K562 (cell line): Measurements from ENCODE around the gene CDADC1. TPM values are rescaled to one million over a fixed set of nuclear protein-coding genes. Genes with fewer than 3 reads are reported as not detected.

Experiments
- ATAC-seq: fragments of 200-7000 bp; cut with Tn5 transposase; 3 replicates; pipeline ENCODE4 v1.9.1; 2020; ENCODE audit warnings: moderate library complexity
- BruUV-seq: library from RNA; stranded (reverse); fragments of 400-500 nt; replicated peaks from 2 replicates; lab custom pipeline; 2021; lab: Mats Ljungman, UMichigan
- CTCF ChIA-PET: fragments of 300-600 bp; formaldehyde crosslinking; extraction: SDS; loops from one replicate; lab custom pipeline; 2021; ENCODE audit warnings: low intra/inter-chr PET ratio; lab: Yijun Ruan, JAX
- POLR2A ChIA-PET: fragments of 300-600, 350-650 bp; sonication (Branson Sonifier 250); formaldehyde crosslinking; extraction: SDS; loops from one replicate; lab custom pipeline; 2021; ENCODE audit warnings: antibody characterized with exemption, inconsistent platforms; lab: Yijun Ruan, JAX
- DNase-seq, 4 experiments: peaks; one replicate each; pipeline versions ENCODE4 v3.0.0 to v3.0.0-alpha.2; 2011 to 2018; ENCODE audit warnings: low spot score in 3 of 4, mixed read lengths in 3 of 4; ENCODE audit errors: extremely low read depth in 1 of 4
- FAIRE-seq: peaks from 2 replicates; lab custom pipeline; 2011; peaks lifted over from hg19 to GRCh38; lab: Jason Lieb, UNC
- H2AFZ ChIP-seq: 2 replicates; pipeline ENCODE4 v1.6.0; 2011; ENCODE audit warnings: low read depth, low read length, control low read depth, inconsistent platforms
- H3K27ac ChIP-seq: fragments of 200-600 bp; 3 replicates; pipeline ENCODE4 v1.8.0; 2011; ENCODE audit warnings: low read depth, mild to moderate bottlenecking, control low read depth, inconsistent platforms, low read length, moderate library complexity, mixed read lengths; ENCODE audit errors: extremely low read depth
- H3K27me3 ChIP-seq, 2 experiments: fragments of 300-600 bp in 1 of 2; 2 replicates in 1 of 2; 3 replicates in 1 of 2; pipeline versions ENCODE4 v1.6.0 to v1.8.0; 2011; ENCODE audit warnings: inconsistent platforms in 2 of 2, low read length in 2 of 2, mild to moderate bottlenecking in 1 of 2, mixed read lengths in 1 of 2, moderate library complexity in 1 of 2; ENCODE audit not compliant: control insufficient read depth in 2 of 2, insufficient read depth in 2 of 2
- H3K36me3 ChIP-seq: fragments of 300-600 bp; 3 replicates; pipeline ENCODE4 v1.8.0; 2011; ENCODE audit warnings: mild to moderate bottlenecking, low read length, inconsistent platforms; ENCODE audit not compliant: control insufficient read depth, insufficient read depth
- H3K4me1 ChIP-seq, 2 experiments: fragments of 200-600 bp in 1 of 2; replicated peaks in 1 of 2; 2 replicates in 1 of 2; 3 replicates in 1 of 2; pipeline versions ENCODE4 v1.5.1 to v1.8.0; 2011; ENCODE audit warnings: inconsistent platforms in 2 of 2, low read length in 2 of 2, mild to moderate bottlenecking in 1 of 2, mixed read lengths in 1 of 2, moderate library complexity in 1 of 2; ENCODE audit not compliant: control insufficient read depth in 2 of 2, insufficient read depth in 2 of 2
- H3K4me2 ChIP-seq: 2 replicates; pipeline ENCODE4 v1.6.1; 2011; ENCODE audit warnings: low read length, control low read depth, inconsistent platforms, mixed read lengths; ENCODE audit not compliant: insufficient read depth
- H3K4me3 ChIP-seq: fragments of 200-600 bp; sonication (generic), shearing (Covaris generic); 2 replicates; pipeline ENCODE4 v1.5.1; 2016; ENCODE audit warnings: control low read depth, inconsistent platforms
- H3K79me2 ChIP-seq: fragments of 200-600 bp; 3 replicates; pipeline ENCODE4 v1.8.0; 2011; ENCODE audit warnings: low read length, inconsistent platforms; ENCODE audit not compliant: control insufficient read depth, insufficient read depth
- H3K9ac ChIP-seq, 2 experiments: 2 replicates each; pipeline versions ENCODE4 v1.6.0 to v1.6.1; 2011; ENCODE audit warnings: low read depth in 2 of 2, low read length in 2 of 2, control low read depth in 1 of 2, inconsistent platforms in 1 of 2, mild to moderate bottlenecking in 1 of 2, mixed read lengths in 1 of 2; ENCODE audit not compliant: insufficient read depth in 1 of 2
- H3K9me1 ChIP-seq: one replicate; pipeline ENCODE4 v1.6.0; 2011; ENCODE audit warnings: inconsistent platforms, mild to moderate bottlenecking, low read length, moderate library complexity; ENCODE audit not compliant: control insufficient read depth, insufficient read depth
- H3K9me3 ChIP-seq: replicated peaks from 2 replicates; pipeline ENCODE4 v1.5.1; 2011; ENCODE audit warnings: low read depth, low read length, inconsistent platforms; ENCODE audit not compliant: control insufficient read depth, insufficient read depth
- H4K20me1 ChIP-seq: replicated peaks from 2 replicates; pipeline ENCODE4 v1.6.1; 2011; ENCODE audit warnings: low read length, inconsistent platforms, mixed read lengths; ENCODE audit not compliant: control insufficient read depth, insufficient read depth
- CREB1 ChIP-seq, 2 experiments: sonication (generic) in 1 of 2; formaldehyde crosslinking in 1 of 2; IDR thresholded peaks; 2 replicates each; pipeline versions ENCODE4 v1.6.1 to v1.8.0; 2012 to 2022; ENCODE audit warnings: inconsistent platforms in 1 of 2, mild to moderate bottlenecking in 1 of 2, missing genetic modification reagents in 1 of 2, moderate library complexity in 1 of 2
- CTCF ChIP-seq, 3 experiments: IDR thresholded peaks in 2 of 3; conservative IDR thresholded peaks in 1 of 3; 2 replicates each; pipeline ENCODE4 v1.5.1; 2011 to 2012; ENCODE audit warnings: low read length in 3 of 3, mild to moderate bottlenecking in 3 of 3, control low read depth in 2 of 3, improper control_type of control experiment in 1 of 3, inconsistent platforms in 1 of 3, low read depth in 1 of 3, mixed read lengths in 1 of 3, moderate library complexity in 1 of 3; ENCODE audit not compliant: insufficient read depth in 2 of 3
- EP300 ChIP-seq: IDR thresholded peaks from 2 replicates; pipeline ENCODE4 v1.6.1; 2012; ENCODE audit warnings: low read length, improper control_type of control experiment
- HOXB6 ChIP-seq: fragments of 250-450 bp; sonication (Bioruptor Pico); IDR thresholded peaks from 2 replicates; pipeline ENCODE4 v1.5.1; 2022; ENCODE audit warnings: mild to moderate bottlenecking, borderline replicate concordance
- RBM17 ChIP-seq: fragments of 200-400 bp; formaldehyde crosslinking; IDR thresholded peaks from 2 replicates; pipeline ENCODE4 v1.6.1; 2017; ENCODE audit warnings: low read depth, mild to moderate bottlenecking, low read length, borderline replicate concordance
- ZNF561 ChIP-seq: fragments of 450-650 bp; formaldehyde crosslinking; conservative IDR thresholded peaks from 2 replicates; pipeline ENCODE4 v1.4.0; 2020; ENCODE audit warnings: mild to moderate bottlenecking, moderate library complexity
- ZNF766 ChIP-seq: fragments of 200-800 bp; sonication (Bioruptor generic); conservative IDR thresholded peaks from 2 replicates; pipeline ENCODE4 v1.6.1; 2016; ENCODE audit warnings: missing genetic modification characterization, missing compliant biosample characterization
- WGBS: fragments of 100-300 bp; shearing (Covaris generic); methylation state at CpG from one replicate; pipeline ENCODE4 v1.1.6; 2016; ENCODE audit warnings: low coverage, mixed read lengths; ENCODE audit not compliant: insufficient coverage; ENCODE audit errors: missing lambda C conversion rate; 5-methylcytosine and 5-hydroxymethylcytosine counted together
- in situ Hi-C: fragments of 300-500 bp; cut with MboI; formaldehyde crosslinking; loops from 4 replicates; pipeline ENCODE4 v1.15.0; 2018; ENCODE audit warnings: inconsistent platforms, mixed read lengths
- intact Hi-C: fragments of 100-400 bp; cut with micrococcal nuclease; formaldehyde crosslinking; loops from 2 replicates; pipeline ENCODE4 v1.14.2; 2022
- polyA plus RNA-seq, 8 experiments: library from polyadenylated mRNA; depleted of rRNA in 4 of 8; stranded (reverse) in 5 of 8; unstranded in 3 of 8; fragments of >200 nt; fragmentation: Nextera tagmentation in 2 of 8; fragmentation: Illumina TruSeq in 1 of 8; extraction: Ambion mirVana in 2 of 8; extraction: Trizol in 1 of 8; gene quantifications; 2 replicates each; pipeline versions ENCODE4 v1.2.1 to v1.2.3, GENCODE V29; 2011 to 2014; ENCODE audit warnings: inconsistent platforms in 1 of 8, missing spikeins in 1 of 8
- total RNA-seq, 7 experiments: library from RNA; depleted of rRNA in 6 of 7; stranded (reverse); fragments of >200 nt in 6 of 7; fragmentation: Illumina TruSeq in 2 of 7; extraction: Trizol in 2 of 7; gene quantifications; 2 replicates each; pipeline versions ENCODE4 v1.2.1 to v1.2.3, GENCODE V29; 2011 to 2021; ENCODE audit warnings: low replicate concordance in 1 of 7
- TF ChIP-seq, protein P1 (sequence below): fragments of 250-450 bp; sonication (Bioruptor Pico); IDR thresholded peaks from 2 replicates; pipeline ENCODE4 v1.8.0; 2022; ENCODE audit warnings: moderate library complexity, mild to moderate bottlenecking, inconsistent platforms

CDADC1 gene
- total and polyA plus RNA-seq, 9 of the 15 experiments (the other 6 are each of a cell fraction or from before 2014, with no cell fraction given), result 4.1 to 11.8 (median 6.3) TPM

- no TSS peak for BruUV-seq
- no peaks in the 10 kb centered on the region for H3K9me1 ChIP-seq
- TF ChIP-seq, protein P1, sequence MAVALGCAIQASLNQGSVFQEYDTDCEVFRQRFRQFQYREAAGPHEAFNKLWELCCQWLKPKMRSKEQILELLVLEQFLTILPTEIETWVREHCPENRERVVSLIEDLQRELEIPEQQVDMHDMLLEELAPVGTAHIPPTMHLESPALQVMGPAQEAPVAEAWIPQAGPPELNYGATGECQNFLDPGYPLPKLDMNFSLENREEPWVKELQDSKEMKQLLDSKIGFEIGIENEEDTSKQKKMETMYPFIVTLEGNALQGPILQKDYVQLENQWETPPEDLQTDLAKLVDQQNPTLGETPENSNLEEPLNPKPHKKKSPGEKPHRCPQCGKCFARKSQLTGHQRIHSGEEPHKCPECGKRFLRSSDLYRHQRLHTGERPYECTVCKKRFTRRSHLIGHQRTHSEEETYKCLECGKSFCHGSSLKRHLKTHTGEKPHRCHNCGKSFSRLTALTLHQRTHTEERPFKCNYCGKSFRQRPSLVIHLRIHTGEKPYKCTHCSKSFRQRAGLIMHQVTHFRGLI, result no peak
- ChIA-PET CTCF (no interaction called here), POLR2A (no interaction called here)
- no peak overlapping the region for H3K4me2 ChIP-seq
- intact Hi-C loops, result loop anchor here (10.0 kb wide), 1 partner anchor 73 kb away; no protein-coding TSS in a partner anchor
- no peaks in the 10 kb centered on the region for H4K20me1 ChIP-seq
- H3K4me1 ChIP-seq, result no peaks in the 10 kb centered on the region; a peak in 1 of 5 replicates
- ATAC-seq, result no peak
- no peak overlapping the region for H2AFZ ChIP-seq
- H3K9ac ChIP-seq, result no peak overlapping the region
- H3K9me3 ChIP-seq, result no peaks in the 10 kb centered on the region
- no peak overlapping the region for H3K27ac ChIP-seq
- no peaks in the 10 kb centered on the region for H3K79me2 ChIP-seq
- FAIRE-seq, result no peak
- H3K27me3 ChIP-seq, result no peaks in the 10 kb centered on the region
- no peak overlapping the region for H3K4me3 ChIP-seq
- no peaks in the 10 kb centered on the region for H3K36me3 ChIP-seq
- DNase-seq, result no peak
- in situ Hi-C loops, result no loop called here
Observed at GRCh38 chr13:49341941-49342340, 94.2 kb downstream of the CDADC1 start.

DNA sequence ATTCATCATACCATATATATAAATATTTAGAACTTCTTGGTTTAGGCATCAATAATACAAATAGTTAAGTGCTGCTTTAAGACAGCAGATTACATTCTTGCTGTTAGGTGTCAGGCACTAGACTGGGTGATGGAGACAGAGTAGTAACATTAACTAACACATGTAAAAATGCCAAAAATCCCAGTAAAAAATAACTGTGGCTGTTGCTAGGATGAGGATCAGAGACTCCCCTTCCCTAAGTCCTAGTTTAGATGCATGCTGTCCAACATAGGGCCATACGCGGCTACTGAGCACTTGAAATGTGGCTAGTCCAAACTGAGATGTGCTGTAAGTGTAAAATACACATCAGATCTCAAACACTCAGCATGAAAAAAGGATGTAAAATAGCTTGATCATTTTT, 94.7 kb downstream of the CDADC1 start:
- H3K4me3 ChIP-seq, result no peak overlapping the region
- no peaks in the 10 kb centered on the region for H3K9me1 ChIP-seq
- H3K9me3 ChIP-seq, result no peaks in the 10 kb centered on the region
- 73% methylated on average over 2 of the region's 2 CpGs for WGBS
- ChIA-PET CTCF (no interaction called here), POLR2A (interaction anchor here (1.0 kb wide), 1 partner anchor 8 kb away, joined by 3 read pairs; no protein-coding TSS in a partner anchor)
- in situ Hi-C loops, result no loop called here
- no peak for FAIRE-seq
- no peak overlapping the region for H3K4me2 ChIP-seq
- H3K79me2 ChIP-seq, result no peaks in the 10 kb centered on the region
- H3K4me1 ChIP-seq, result no peaks in the 10 kb centered on the region; a peak in 1 of 5 replicates
- no TSS peak for BruUV-seq
- intact Hi-C loops, result loop anchor here (10.0 kb wide), 1 partner anchor 72 kb away; no protein-coding TSS in a partner anchor
- no peaks in the 10 kb centered on the region for H3K27me3 ChIP-seq
- no peak overlapping the region for H3K27ac ChIP-seq
- no peaks in the 10 kb centered on the region for H3K36me3 ChIP-seq
- no peak overlapping the region for H2AFZ ChIP-seq
- no peak for ATAC-seq
- no peak overlapping the region for H3K9ac ChIP-seq
- DNase-seq, result no peak
- H4K20me1 ChIP-seq, result no peaks in the 10 kb centered on the region
- no peak for TF ChIP-seq CREB1 (IDR thresholded peaks at IDR 0.05)
- no peak for TF ChIP-seq CREB1 (CRISPR knock-in tag; IDR thresholded peaks at IDR 0.05)
- TF ChIP-seq EP300, result no peak
- TF ChIP-seq CTCF (IDR thresholded peaks at IDR 0.05 in 2 of 3, conservative IDR thresholded peaks at IDR 0.05 in 1 of 3; ENCODE audit: insufficient read depth in 2 of 3, low read depth in 1 of 3, low read length in 3 of 3), result no peak
- no peak for TF ChIP-seq RBM17
- no peak for TF ChIP-seq ZNF766 (CRISPR knock-in tag)
- TF ChIP-seq ZNF561 (CRISPR knock-in tag), result no peak
- no peak for TF ChIP-seq HOXB6 (CRISPR knock-in tag)
